OCI-LY7 (cell line): Measurements from ENCODE around the gene ENTR1. TPM values are rescaled to one million over a fixed set of nuclear protein-coding genes. Genes with fewer than 3 reads are reported as not detected.
"Not testable (repeated sequence)": the region's sequence is repeated elsewhere in the genome, so short reads cannot be mapped to it uniquely, and the experiment has no call there.

Experiments used
- BruUV-seq: library from RNA; stranded (reverse); fragments of 400-500 nt; replicated peaks from 2 replicates; lab custom pipeline; 2021; lab: Mats Ljungman, UMichigan
- CTCF ChIA-PET: fragments of 300-600 bp; sonication (Branson Sonifier 250); formaldehyde crosslinking; loops from one replicate; lab custom pipeline; 2022; ENCODE audit warnings: antibody characterized with exemption; ENCODE audit not compliant: unreplicated experiment; lab: Charles Lee
- POLR2A ChIA-PET: fragments of 300-600 bp; sonication (Branson Sonifier 250); formaldehyde crosslinking; loops from one replicate; lab custom pipeline; 2022; ENCODE audit warnings: antibody characterized with exemption; lab: Charles Lee
- DNase-seq: peaks from one replicate; pipeline ENCODE4 v3.0.0-alpha.2; 2015; ENCODE audit warnings: low spot score
- H2AFZ ChIP-seq: fragments of 200-600 bp; sonication (generic), shearing (Covaris generic); 2 replicates; pipeline ENCODE4 v1.6.1; 2014; ENCODE audit warnings: mild to moderate bottlenecking, antibody characterized with exemption, low read length, moderate library complexity
- H3K27ac ChIP-seq: fragments of 200-600 bp; sonication (generic); 2 replicates; pipeline ENCODE4 v1.5.1; 2014; ENCODE audit warnings: mixed run types, low read depth, mild to moderate bottlenecking, moderate library complexity, low read length, inconsistent platforms; ENCODE audit not compliant: poor library complexity, severe bottlenecking
- H3K36me3 ChIP-seq: fragments of 200-600 bp; sonication (generic); 2 replicates; pipeline ENCODE4 v1.6.1; 2014; ENCODE audit warnings: mild to moderate bottlenecking, antibody characterized with exemption, low read length, moderate library complexity, mixed read lengths; ENCODE audit not compliant: insufficient read depth
- H3K4me1 ChIP-seq: fragments of 200-600 bp; sonication (generic); 2 replicates; pipeline ENCODE4 v1.5.1; 2014; ENCODE audit warnings: mild to moderate bottlenecking, low read length; ENCODE audit not compliant: insufficient read depth, poor library complexity, severe bottlenecking
- H3K4me2 ChIP-seq: fragments of 200-600 bp; sonication (generic); 2 replicates; pipeline ENCODE4 v1.6.1; 2014; ENCODE audit warnings: mild to moderate bottlenecking, low read length
- H3K4me3 ChIP-seq: fragments of 200-600 bp; sonication (generic); 2 replicates; pipeline ENCODE4 v1.5.1; 2014; ENCODE audit warnings: mild to moderate bottlenecking, low read depth, low read length; ENCODE audit not compliant: poor library complexity, severe bottlenecking
- H3K79me2 ChIP-seq: fragments of 200-600 bp; sonication (generic); 2 replicates; pipeline ENCODE4 v1.6.1; 2016; ENCODE audit warnings: low read depth, mild to moderate bottlenecking, low read length, moderate library complexity, mixed read lengths; ENCODE audit not compliant: insufficient read depth
- H3K9me2 ChIP-seq: fragments of 200-600 bp; sonication (generic); 2 replicates; pipeline ENCODE4 v1.6.1; 2016; ENCODE audit warnings: mild to moderate bottlenecking, low read length, mixed read lengths; ENCODE audit not compliant: insufficient read depth
- H3K9me3 ChIP-seq: fragments of 200-600 bp; sonication (generic); 2 replicates; pipeline ENCODE4 v1.6.1; 2014; ENCODE audit warnings: mild to moderate bottlenecking, mixed run types, low read length, mixed read lengths
- H4K20me1 ChIP-seq: fragments of 200-600 bp; sonication (generic); 2 replicates; pipeline ENCODE4 v1.6.1; 2014; ENCODE audit warnings: mild to moderate bottlenecking, antibody characterized with exemption, low read length, moderate library complexity, mixed read lengths; ENCODE audit not compliant: insufficient read depth
- CTCF ChIP-seq: fragments of 200-600 bp; sonication (generic); conservative IDR thresholded peaks from 2 replicates; pipeline ENCODE4 v1.5.1; 2014; ENCODE audit warnings: mild to moderate bottlenecking, antibody characterized with exemption, low read length, moderate library complexity, mixed read lengths
- EZH2phosphoT487 ChIP-seq: fragments of 200-600 bp; sonication (generic); IDR thresholded peaks from 2 replicates; pipeline ENCODE4 v1.6.1; 2018; ENCODE audit warnings: low read depth, borderline replicate concordance, mild to moderate bottlenecking, mixed run types, antibody characterized with exemption, low read length, moderate library complexity, mixed read lengths
- intact Hi-C: fragments of 100-400 bp; cut with micrococcal nuclease; formaldehyde crosslinking; loops from one replicate; pipeline ENCODE4 v1.10.0; 2022; ENCODE audit not compliant: unreplicated experiment
- total RNA-seq, 2 experiments: library from RNA; depleted of rRNA in 1 of 2; stranded (reverse); fragments of >200 nt in 1 of 2; shearing (Covaris generic) in 1 of 2; gene quantifications; 2 replicates each; pipeline ENCODE4 v1.2.3, GENCODE V29; 2014 to 2022

ENTR1 gene
- total RNA-seq, 2 experiments from 2014 or later = 103 to 109 TPM

- no peaks in the 10 kb centered on the region for H3K9me2 ChIP-seq
- ChIA-PET CTCF (no interaction called here), POLR2A (no interaction called here)
- H3K4me3 ChIP-seq = no peak overlapping the region
- BruUV-seq = no TSS peak
- H3K36me3 ChIP-seq = peaks cover 69% of the 10 kb centered on the region
- H3K4me2 ChIP-seq = no peak overlapping the region
- no peak overlapping the region for H2AFZ ChIP-seq
- H3K4me1 ChIP-seq = peaks cover 43% of the 10 kb centered on the region
- H3K79me2 ChIP-seq = peaks cover 49% of the 10 kb centered on the region
- TF ChIP-seq EZH2phosphoT487 (no peak), CTCF (no peak)
- H3K27ac ChIP-seq = no peak overlapping the region
- intact Hi-C loops = no loop called here
- H3K9me3 ChIP-seq = no peaks in the 10 kb centered on the region
- no peak for DNase-seq
- no peaks in the 10 kb centered on the region for H4K20me1 ChIP-seq
Observed at GRCh38 chr9:136407911-136408310, 2.5 kb downstream of the ENTR1 start.

- H3K4me1 ChIP-seq = peaks cover 41% of the 10 kb centered on the region
- not testable (repeated sequence) for BruUV-seq, DNase-seq
Observed at GRCh38 chr9:136407061-136407460, 3.4 kb downstream of the ENTR1 start.

GRCh38 chr9:136405904-136406303, 4.5 kb downstream of the ENTR1 start:
- POLR2A ChIA-PET, CTCF ChIA-PET: not testable (repeated sequence)
- H3K36me3 ChIP-seq = peaks cover 74% of the 10 kb centered on the region

More at GRCh38 chr9:136407061-136407460, 3.4 kb downstream of the ENTR1 start:
- H4K20me1 ChIP-seq, CTCF ChIA-PET, H3K27ac ChIP-seq, H3K9me2 ChIP-seq, H3K9me3 ChIP-seq, H2AFZ ChIP-seq, H3K4me3 ChIP-seq, intact Hi-C loops, POLR2A ChIA-PET, H3K4me2 ChIP-seq: not testable (repeated sequence)
- Histone ChIP-seq H3K36me3 (peaks cover 68% of the 10 kb centered on the region), H3K79me2 (peaks cover 41% of the 10 kb centered on the region)

GRCh38 chr9:136405481-136405880, 4.9 kb downstream of the ENTR1 start:
- no peaks in the 10 kb centered on the region for H3K9me2 ChIP-seq
- no peaks in the 10 kb centered on the region for H3K9me3 ChIP-seq
- ChIA-PET POLR2A (no interaction called here), CTCF (no interaction called here)
- no peaks in the 10 kb centered on the region for H4K20me1 ChIP-seq
- intact Hi-C loops = no loop called here
- no peak overlapping the region for H2AFZ ChIP-seq
- TF ChIP-seq EZH2phosphoT487 (no peak), CTCF (no peak)
- H3K79me2 ChIP-seq = peaks cover 25% of the 10 kb centered on the region; the same call in 1 of the 2 replicates
- H3K4me2 ChIP-seq = no peak overlapping the region
- DNase-seq = no peak
- no peak overlapping the region for H3K4me3 ChIP-seq
- peaks cover 31% of the 10 kb centered on the region for H3K4me1 ChIP-seq
- H3K36me3 ChIP-seq = peaks cover 74% of the 10 kb centered on the region
- no peak overlapping the region for H3K27ac ChIP-seq
- no TSS peak for BruUV-seq

More at GRCh38 chr9:136405904-136406303, 4.5 kb downstream of the ENTR1 start:
- intact Hi-C loops, DNase-seq, H3K4me3 ChIP-seq, BruUV-seq, H3K4me2 ChIP-seq, H4K20me1 ChIP-seq, H3K9me2 ChIP-seq, H2AFZ ChIP-seq, H3K27ac ChIP-seq, H3K9me3 ChIP-seq: not testable (repeated sequence)
- Histone ChIP-seq H3K4me1 (peaks cover 31% of the 10 kb centered on the region), H3K79me2 (peaks cover 30% of the 10 kb centered on the region)
